SK-N-SH (cell line): ENCODE data around the gene TRABD2A. TPM values are rescaled to one million over a fixed set of nuclear protein-coding genes. Genes with fewer than 3 reads are reported as not detected.

Experiments used
- CTCF ChIA-PET: fragments of 300-600, 350-600 bp; formaldehyde crosslinking; extraction: SDS; loops from one replicate; lab custom pipeline; 2021; lab: Yijun Ruan, JAX
- POLR2A ChIA-PET: fragments of 350-600 bp; sonication (Branson Sonifier 250); formaldehyde crosslinking; extraction: SDS; loops from one replicate; lab custom pipeline; 2020; ENCODE audit warnings: antibody characterized with exemption, inconsistent platforms; lab: Yijun Ruan, JAX
- DNase-seq: peaks from one replicate; pipeline ENCODE4 v3.0.0; 2012
- H2AFZ ChIP-seq: fragments of 200-600 bp; sonication (generic); 2 replicates; pipeline ENCODE4 v1.8.1; 2016; ENCODE audit warnings: antibody characterized with exemption, mild to moderate bottlenecking, low read depth
- H3F3A ChIP-seq: fragments of 200-600 bp; sonication (generic); replicated peaks from 2 replicates; pipeline ENCODE3; 2016; ENCODE audit warnings: antibody characterized with exemption, mild to moderate bottlenecking; ENCODE audit not compliant: insufficient read depth
- H3K27ac ChIP-seq, 2 experiments: fragments of 200-500 bp in 1 of 2; fragments of 200-600 bp in 1 of 2; sonication (Bioruptor generic) in 1 of 2; sonication (generic), shearing (Covaris generic) in 1 of 2; 2 replicates each; pipeline versions ENCODE4 v1.5.1 to v1.6.1; 2014 to 2016; ENCODE audit warnings: low read depth in 2 of 2, inconsistent platforms in 1 of 2, low read length in 1 of 2, mild to moderate bottlenecking in 1 of 2, mixed read lengths in 1 of 2
- H3K27me3 ChIP-seq: fragments of 200-600 bp; sonication (generic), shearing (Covaris generic); 2 replicates; pipeline ENCODE4 v1.6.1; 2016; ENCODE audit warnings: mixed run types; ENCODE audit not compliant: insufficient read depth
- H3K36me3 ChIP-seq, 2 experiments: fragments of 200-500 bp in 1 of 2; fragments of 200-600 bp in 1 of 2; sonication (Bioruptor generic) in 1 of 2; sonication (generic) in 1 of 2; replicated peaks in 1 of 2; 2 replicates each; pipeline versions ENCODE3 to v1.5.1; 2014 to 2016; ENCODE audit warnings: low read length in 1 of 2, mild to moderate bottlenecking in 1 of 2; ENCODE audit not compliant: insufficient read depth in 2 of 2, control insufficient read depth in 1 of 2
- H3K4me1 ChIP-seq, 2 experiments: fragments of 200-500 bp in 1 of 2; fragments of 200-600 bp in 1 of 2; sonication (Bioruptor generic) in 1 of 2; sonication (generic), shearing (Covaris generic) in 1 of 2; 2 replicates each; pipeline versions ENCODE4 v1.5.1 to v1.6.1; 2014 to 2016; ENCODE audit warnings: low read depth in 1 of 2, low read length in 1 of 2, mixed run types in 1 of 2; ENCODE audit not compliant: insufficient read depth in 2 of 2, control insufficient read depth in 1 of 2
- H3K4me2 ChIP-seq: fragments of 200-600 bp; sonication (generic), shearing (Covaris generic); 2 replicates; pipeline ENCODE4 v1.6.1; 2017; ENCODE audit warnings: mixed run types
- H3K4me3 ChIP-seq, 2 experiments: fragments of 200-500 bp in 1 of 2; fragments of 200-600 bp in 1 of 2; sonication (Bioruptor generic) in 1 of 2; sonication (generic), shearing (Covaris generic) in 1 of 2; 2 replicates each; pipeline versions ENCODE4 v1.5.1 to v1.8.1; 2014 to 2016; ENCODE audit warnings: low read depth in 2 of 2, inconsistent platforms in 1 of 2, low read length in 1 of 2, mild to moderate bottlenecking in 1 of 2, mixed read lengths in 1 of 2, moderate library complexity in 1 of 2
- H3K79me2 ChIP-seq: fragments of 200-600 bp; sonication (generic); 2 replicates; pipeline ENCODE4 v1.8.1; 2017; ENCODE audit warnings: mild to moderate bottlenecking; ENCODE audit not compliant: insufficient read depth
- H3K9ac ChIP-seq: fragments of 200-600 bp; sonication (generic); 2 replicates; pipeline ENCODE4 v1.6.1; 2017; ENCODE audit warnings: mixed run types
- H3K9me2 ChIP-seq: fragments of 200-600 bp; sonication (generic); 2 replicates; pipeline ENCODE4 v1.6.1; 2017; ENCODE audit warnings: mixed run types
- H3K9me3 ChIP-seq: fragments of 200-600 bp; sonication (generic); 2 replicates; pipeline ENCODE4 v1.6.1; 2017; ENCODE audit warnings: mixed run types, mild to moderate bottlenecking, moderate library complexity
- H4K20me1 ChIP-seq: fragments of 200-600 bp; sonication (generic); 2 replicates; pipeline ENCODE4 v1.6.1; 2017; ENCODE audit warnings: mild to moderate bottlenecking, mixed run types; ENCODE audit not compliant: insufficient read depth
- CHD2 ChIP-seq: fragments of 150-350 bp; IDR thresholded peaks from 2 replicates; pipeline ENCODE4 v1.6.1; 2018; ENCODE audit warnings: low read length; ENCODE audit not compliant: partially characterized antibody
- CTCF ChIP-seq: fragments of 200-600 bp; sonication (generic); IDR thresholded peaks from 2 replicates; pipeline ENCODE4 v1.6.1; 2017; ENCODE audit warnings: antibody characterized with exemption, mild to moderate bottlenecking, moderate library complexity
- ELF1 ChIP-seq: IDR thresholded peaks from 2 replicates; pipeline ENCODE4 v1.4.0; 2012
- EP300 ChIP-seq, 2 experiments: IDR thresholded peaks; 2 replicates each; pipeline versions ENCODE4 v1.4.0 to v1.6.1; 2012; ENCODE audit warnings: borderline replicate concordance in 1 of 2, low read depth in 1 of 2, low read length in 1 of 2
- FOSL2 ChIP-seq: IDR thresholded peaks from 2 replicates; pipeline ENCODE4 v1.4.0; 2012; ENCODE audit warnings: low read depth, mild to moderate bottlenecking, moderate library complexity, borderline replicate concordance
- GATA2 ChIP-seq: sonication (generic); formaldehyde crosslinking; IDR thresholded peaks from 2 replicates; pipeline ENCODE4 v1.5.0; 2020; ENCODE audit warnings: mild to moderate bottlenecking, missing genetic modification reagents
- JUND ChIP-seq: IDR thresholded peaks from 2 replicates; pipeline ENCODE4 v1.4.0; 2012
- MAX ChIP-seq: IDR thresholded peaks from 2 replicates; pipeline ENCODE4 v1.4.0; 2012; ENCODE audit warnings: low read depth
- MEF2A ChIP-seq: IDR thresholded peaks from 2 replicates; pipeline ENCODE4 v1.4.0; 2012; ENCODE audit warnings: low read depth, borderline replicate concordance
- NFIC ChIP-seq: IDR thresholded peaks from 2 replicates; pipeline ENCODE4 v1.4.0; 2012; ENCODE audit warnings: borderline replicate concordance
- NRF1 ChIP-seq: IDR thresholded peaks from 2 replicates; pipeline ENCODE4 v1.6.1; 2012; ENCODE audit warnings: low read depth, mild to moderate bottlenecking, low read length
- PBX3 ChIP-seq: IDR thresholded peaks from 2 replicates; pipeline ENCODE4; 2012
- POLR2AphosphoS5 ChIP-seq: IDR thresholded peaks from 2 replicates; pipeline ENCODE4 v1.6.1; 2012; ENCODE audit warnings: low read depth, low read length
- RCOR1 ChIP-seq: fragments of 150-350 bp; IDR thresholded peaks from 2 replicates; pipeline ENCODE4 v1.6.1; 2017; ENCODE audit warnings: antibody characterized with exemption, low read length
- REST ChIP-seq: IDR thresholded peaks from 2 replicates; pipeline ENCODE4 v1.6.1; 2012; ENCODE audit warnings: mild to moderate bottlenecking, low read depth, low read length, moderate library complexity
- RFX5 ChIP-seq: IDR thresholded peaks from 2 replicates; pipeline ENCODE4 v1.6.1; 2012; ENCODE audit warnings: mild to moderate bottlenecking, improper control_type of control experiment, low read length
- RXRA ChIP-seq: IDR thresholded peaks from 2 replicates; pipeline ENCODE4 v1.4.0; 2012; ENCODE audit warnings: low read depth, mild to moderate bottlenecking, borderline replicate concordance
- SIN3A ChIP-seq: IDR thresholded peaks from 2 replicates; pipeline ENCODE4 v1.6.1; 2012; ENCODE audit warnings: low read depth, mild to moderate bottlenecking, low read length, moderate library complexity, borderline replicate concordance
- TAF1 ChIP-seq: IDR thresholded peaks from 2 replicates; pipeline ENCODE4 v1.6.1; 2012; ENCODE audit warnings: low read depth, mild to moderate bottlenecking, low read length, moderate library complexity, borderline replicate concordance
- TCF12 ChIP-seq: IDR thresholded peaks from 2 replicates; pipeline ENCODE4 v1.4.0; 2012
- USF1 ChIP-seq: IDR thresholded peaks from 2 replicates; pipeline ENCODE4 v1.4.0; 2012; ENCODE audit warnings: low read depth, borderline replicate concordance
- YY1 ChIP-seq: IDR thresholded peaks from 2 replicates; pipeline ENCODE4 v1.4.0; 2012; ENCODE audit warnings: low read depth, mild to moderate bottlenecking
- WGBS: methylation state at CpG from one replicate; pipeline ENCODE4 v1.1.6; 2017; ENCODE audit warnings: low lambda C conversion rate; 5-methylcytosine and 5-hydroxymethylcytosine counted together
- polyA plus RNA-seq, 3 experiments: library from polyadenylated mRNA; depleted of rRNA; stranded (reverse); fragments of >200 nt; gene quantifications; 2 replicates each; pipeline ENCODE4 v1.2.3, GENCODE V29; 2012

Gene TRABD2A
- polyA plus RNA-seq, 1 of the 3 experiments (the other 2 are of a cell fraction) = 3.0 TPM

- POLR2A ChIA-PET = no interaction called here
- H3K79me2 ChIP-seq = no peaks in the 10 kb centered on the region
- H4K20me1 ChIP-seq = no peaks in the 10 kb centered on the region
- peaks cover 5% of the 10 kb centered on the region; the same call in 1 of the 2 replicates for H3K27me3 ChIP-seq
- no peaks in the 10 kb centered on the region for H3K36me3 ChIP-seq
- no peak overlapping the region for H2AFZ ChIP-seq
- CTCF ChIA-PET = interaction anchor here (1.4 kb wide), 1 partner anchor 13 kb away, joined by 3 read pairs; no protein-coding TSS in a partner anchor
- H3K4me2 ChIP-seq = no peak overlapping the region
- H3K9me2 ChIP-seq = no peaks in the 10 kb centered on the region
- WGBS = 10% methylated on average over 3 of the region's 3 CpGs
- TF ChIP-seq YY1 (no peak), RXRA (no peak), USF1 (no peak), MAX (no peak), EP300 (IDR thresholded peaks at IDR 0.05; ENCODE audit: borderline replicate concordance in 1 of 2, low read depth in 1 of 2, low read length in 1 of 2) (no peak), SIN3A (no peak), TAF1 (no peak), MEF2A (no peak), POLR2AphosphoS5 (no peak), CTCF (no peak), JUND (no peak), NRF1 (no peak), PBX3 (no peak), NFIC (no peak)
- H3K9ac ChIP-seq = no peak overlapping the region
- no peak overlapping the region for H3K4me3 ChIP-seq
- H3K4me1 ChIP-seq = no peaks in the 10 kb centered on the region
- H3K27ac ChIP-seq = no peak overlapping the region
- H3K9me3 ChIP-seq = no peaks in the 10 kb centered on the region
- H3F3A ChIP-seq = no peaks in the 10 kb centered on the region
- DNase-seq = no peak
Observed at GRCh38 chr2:84851876-84852275, 29.0 kb downstream of the TRABD2A start.

- Histone ChIP-seq H4K20me1 (no peaks in the 10 kb centered on the region), H3K36me3 (no peaks in the 10 kb centered on the region), H3K9me2 (no peaks in the 10 kb centered on the region), H3K9ac (no peak overlapping the region), H3K4me1 (no peaks in the 10 kb centered on the region), H3K4me2 (no peak overlapping the region), H3K27me3 (peaks cover 5% of the 10 kb centered on the region; the same call in 1 of the 2 replicates), H3K27ac (no peak overlapping the region), H3K79me2 (no peaks in the 10 kb centered on the region), H2AFZ (no peak overlapping the region), H3K9me3 (no peaks in the 10 kb centered on the region), H3F3A (no peaks in the 10 kb centered on the region), H3K4me3 (no peak overlapping the region)
- POLR2A ChIA-PET = no interaction called here
- DNase-seq = no peak
- CTCF ChIA-PET = interaction anchor here (0.8 kb wide), 1 partner anchor 15 kb away, joined by 3 read pairs; no protein-coding TSS in a partner anchor
- 54% methylated on average over 4 of the region's 4 CpGs for WGBS
- TF ChIP-seq REST = no peak
- no peak for TF ChIP-seq TCF12
- no peak for TF ChIP-seq PBX3
- no peak for TF ChIP-seq EP300 (IDR thresholded peaks at IDR 0.05; ENCODE audit: borderline replicate concordance in 1 of 2, low read depth in 1 of 2, low read length in 1 of 2)
- TF ChIP-seq CHD2 = no peak
- TF ChIP-seq RCOR1 = no peak
- TF ChIP-seq GATA2 (CRISPR knock-in tag) = no peak
- TF ChIP-seq FOSL2 = no peak
- no peak for TF ChIP-seq NFIC
- TF ChIP-seq ELF1 = no peak
- TF ChIP-seq YY1 = no peak
- TF ChIP-seq RFX5 = no peak
Observed at GRCh38 chr2:84850471-84850870, 30.4 kb downstream of the TRABD2A start.
